H1 (cell line): ENCODE results near the gene KLF16.

ENCODE experiments used
- BRCA1 ChIP-seq: IDR thresholded peaks from 2 replicates; pipeline ENCODE4 v1.6.1; 2012; ENCODE audit warnings: low read depth, low read length, improper control_type of control experiment
- CHD1 ChIP-seq: IDR thresholded peaks from 2 replicates; pipeline ENCODE4 v1.6.1; 2012; ENCODE audit warnings: low read depth, low read length, improper control_type of control experiment
- CREB1 ChIP-seq: IDR thresholded peaks from 2 replicates; pipeline ENCODE4 v1.6.1; 2012; ENCODE audit warnings: inconsistent platforms
- CTCF ChIP-seq, 3 experiments: IDR thresholded peaks; 1 replicate in 2 of 3; 2 replicates in 1 of 3; pipeline versions ENCODE4 v1.5.1 to v1.6.1; 2011; ENCODE audit warnings: low read length in 3 of 3, mild to moderate bottlenecking in 3 of 3, inconsistent platforms in 2 of 3, low read depth in 1 of 3, moderate library complexity in 1 of 3; ENCODE audit not compliant: insufficient read depth in 1 of 3; ENCODE audit errors: control extremely low read depth in 1 of 3
- KDM4A ChIP-seq: IDR thresholded peaks from one replicate; pipeline ENCODE4 v1.7.1; 2012; ENCODE audit warnings: low read depth, mild to moderate bottlenecking, moderate library complexity, low read length, inconsistent platforms; ENCODE audit not compliant: severe bottlenecking
- MAX ChIP-seq: IDR thresholded peaks from 2 replicates; pipeline ENCODE4 v1.6.1; 2012; ENCODE audit warnings: inconsistent platforms
- PHF8 ChIP-seq: fragments of 200-600 bp; sonication (generic); conservative IDR thresholded peaks from 2 replicates; pipeline ENCODE4 v1.7.1; 2012; ENCODE audit warnings: low read depth, mild to moderate bottlenecking, inconsistent platforms, low read length, moderate library complexity
- POLR2A ChIP-seq, 2 experiments: IDR thresholded peaks; 1 replicate in 1 of 2; 2 replicates in 1 of 2; pipeline ENCODE4 v1.6.1; 2011; ENCODE audit warnings: low read depth in 2 of 2, low read length in 2 of 2, mild to moderate bottlenecking in 2 of 2; ENCODE audit errors: control extremely low read depth in 1 of 2
- POLR2AphosphoS5 ChIP-seq: IDR thresholded peaks from 2 replicates; pipeline ENCODE4 v1.6.1; 2011; ENCODE audit warnings: low read depth, low read length
- RFX5 ChIP-seq: IDR thresholded peaks from 2 replicates; pipeline ENCODE4 v1.6.1; 2011; ENCODE audit warnings: low read depth, low read length, improper control_type of control experiment, borderline replicate concordance
- SRF ChIP-seq: IDR thresholded peaks from 2 replicates; pipeline ENCODE4 v1.6.1; 2011; ENCODE audit warnings: mild to moderate bottlenecking, low read depth, low read length, moderate library complexity
- ZNF274 ChIP-seq: IDR thresholded peaks from 2 replicates; pipeline ENCODE4 v1.7.0; 2012; ENCODE audit warnings: low read length, borderline replicate concordance; ENCODE audit errors: extremely low read depth
- TF ChIP-seq, protein P1 (sequence below): IDR thresholded peaks from 2 replicates; pipeline ENCODE4 v1.6.1; 2011; ENCODE audit warnings: low read depth, mild to moderate bottlenecking, low read length; ENCODE audit not compliant: insufficient read depth

DNA sequence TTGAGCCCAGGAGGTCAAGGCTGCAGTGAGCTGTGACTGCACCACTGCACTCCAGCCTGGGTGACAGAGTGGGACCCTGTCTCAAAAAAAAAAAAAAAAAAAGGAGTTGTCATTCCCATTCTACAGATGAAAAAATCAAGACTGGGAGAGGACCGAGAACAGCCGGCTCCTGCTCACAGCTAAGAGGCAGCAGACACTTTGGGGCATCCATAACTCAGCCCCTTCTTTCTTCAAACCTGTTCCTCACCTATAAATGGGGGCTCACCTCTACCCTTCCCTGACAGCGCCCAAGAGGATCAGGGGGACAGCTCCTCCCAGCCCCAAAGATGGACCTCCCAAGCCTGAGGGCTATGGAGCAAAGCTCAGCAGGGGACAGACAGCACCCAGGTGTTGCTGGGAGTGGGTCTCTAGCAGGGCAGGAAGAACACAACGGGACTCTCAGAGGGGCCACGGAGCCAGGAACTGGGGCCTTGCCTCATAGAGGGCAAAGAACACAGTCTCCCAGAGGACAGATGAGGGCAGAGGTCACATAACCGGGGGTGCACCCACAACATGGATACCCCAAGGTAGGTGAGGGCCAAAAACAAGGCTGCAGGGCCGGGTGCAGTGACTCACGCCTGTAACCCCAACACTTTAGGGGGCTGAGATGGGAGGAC, 3.4 kb upstream of the KLF16 start:
- TF ChIP-seq MAX (no peak), BRCA1 (no peak), RFX5 (no peak), SRF (no peak), ZNF274 (no peak), CTCF (IDR thresholded peaks at IDR 0.05; ENCODE audit: control extremely low read depth in 1 of 3, insufficient read depth in 1 of 3, low read depth in 1 of 3, low read length in 3 of 3) (no peak), KDM4A (no peak), CHD1 (no peak), POLR2A (IDR thresholded peaks at IDR 0.05; ENCODE audit: control extremely low read depth in 1 of 2, low read depth in 2 of 2, low read length in 2 of 2) (no peak), CREB1 (no peak), POLR2AphosphoS5 (0 out of 2 replicates have a peak, but pooled peaks have one; percentile 4), PHF8 (no peak)
- TF ChIP-seq, protein P1, sequence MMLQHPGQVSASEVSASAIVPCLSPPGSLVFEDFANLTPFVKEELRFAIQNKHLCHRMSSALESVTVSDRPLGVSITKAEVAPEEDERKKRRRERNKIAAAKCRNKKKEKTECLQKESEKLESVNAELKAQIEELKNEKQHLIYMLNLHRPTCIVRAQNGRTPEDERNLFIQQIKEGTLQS, result no peak
